Fibroblast of lung (primary cell): ENCODE data around the gene EFR3B. TPM values are rescaled to one million over a fixed set of nuclear protein-coding genes. Genes with fewer than 3 reads are reported as not detected.

ENCODE experiments used
- DNase-seq, 2 donors: peaks; one replicate each; pipeline versions ENCODE4 v3.0.0 to v3.0.0-alpha.2; 2010; ENCODE audit warnings: low read depth in 2 of 2
- H2AFZ ChIP-seq: 2 replicates; pipeline ENCODE4 v1.5.1; 2012; ENCODE audit warnings: low read length, control low read depth, inconsistent platforms
- H3K27ac ChIP-seq: 2 replicates; pipeline ENCODE4 v1.5.1; 2011; ENCODE audit warnings: low read length, control low read depth; ENCODE audit not compliant: insufficient read depth
- H3K27me3 ChIP-seq: 2 replicates; pipeline ENCODE4 v1.5.1; 2011; ENCODE audit warnings: mild to moderate bottlenecking, low read length; ENCODE audit not compliant: control insufficient read depth, insufficient read depth
- H3K36me3 ChIP-seq: 2 replicates; pipeline ENCODE4 v1.5.1; 2011; ENCODE audit warnings: low read length; ENCODE audit not compliant: control insufficient read depth, insufficient read depth
- H3K4me1 ChIP-seq: 2 replicates; pipeline ENCODE4 v1.5.1; 2011; ENCODE audit warnings: low read length; ENCODE audit not compliant: control insufficient read depth, insufficient read depth; ENCODE audit errors: extremely low read depth
- H3K4me2 ChIP-seq: 2 replicates; pipeline ENCODE4 v1.5.1; 2011; ENCODE audit warnings: low read length, control low read depth; ENCODE audit not compliant: insufficient read depth; ENCODE audit errors: extremely low read depth
- H3K4me3 ChIP-seq, 4 experiments: fragments of 200-600 bp in 1 of 4; sonication (generic) in 1 of 4; replicated peaks in 1 of 4; 2 replicates each; pipeline ENCODE4 v1.5.1; 2011 to 2016; ENCODE audit warnings: low read length in 4 of 4, low read depth in 3 of 4, mild to moderate bottlenecking in 3 of 4, control low read depth in 2 of 4, inconsistent platforms in 1 of 4, mixed read lengths in 1 of 4; ENCODE audit not compliant: insufficient read depth in 1 of 4; ENCODE audit errors: control extremely low read depth in 1 of 4
- H3K79me2 ChIP-seq: 2 replicates; pipeline ENCODE4 v1.5.1; 2012; ENCODE audit warnings: mild to moderate bottlenecking, low read length, inconsistent platforms; ENCODE audit not compliant: control insufficient read depth, insufficient read depth
- H3K9ac ChIP-seq: 2 replicates; pipeline ENCODE4 v1.5.1; 2011; ENCODE audit warnings: mild to moderate bottlenecking, low read length, control low read depth; ENCODE audit not compliant: insufficient read depth
- H3K9me3 ChIP-seq: 2 replicates; pipeline ENCODE4 v1.5.1; 2012; ENCODE audit warnings: low read depth, low read length; ENCODE audit not compliant: control insufficient read depth, insufficient read depth
- H4K20me1 ChIP-seq: 2 replicates; pipeline ENCODE4 v1.5.1; 2011; ENCODE audit warnings: low read length; ENCODE audit not compliant: control insufficient read depth, insufficient read depth; ENCODE audit errors: extremely low read depth
- CTCF ChIP-seq, 2 donors: IDR thresholded peaks in 1 of 2; conservative IDR thresholded peaks in 1 of 2; 1 replicate in 1 of 2; 2 replicates in 1 of 2; pipeline ENCODE4 v1.5.1; 2011 to 2012; ENCODE audit warnings: low read length in 2 of 2, control low read depth in 1 of 2, inconsistent platforms in 1 of 2, low read depth in 1 of 2, mild to moderate bottlenecking in 1 of 2
- EZH2 ChIP-seq: IDR thresholded peaks from 2 replicates; pipeline ENCODE4 v1.5.1; 2012; ENCODE audit warnings: low read length, control low read depth, mild to moderate bottlenecking; ENCODE audit errors: missing control alignments
- polyA plus RNA-seq, 2 donors: library from polyadenylated mRNA; depleted of rRNA in 1 of 2; stranded (reverse) in 1 of 2; unstranded in 1 of 2; fragments of >200 nt; gene quantifications; 2 replicates each; pipeline ENCODE4 v1.2.1, GENCODE V29; 2011 to 2012; ENCODE audit warnings: missing spikeins in 1 of 2
- total RNA-seq: library from RNA; depleted of rRNA; stranded (reverse); fragments of >200 nt; gene quantifications from 2 replicates; pipeline ENCODE4 v1.2.1, GENCODE V29; 2014

The EFR3B gene
- total and polyA plus RNA-seq, 2 donors (not counting 1 experiment from before 2014, with no cell fraction given) = 0.03 to 0.50 TPM

- Histone ChIP-seq H3K4me1 (no peaks in the 10 kb centered on the region), H3K36me3 (no peaks in the 10 kb centered on the region), H3K9me3 (no peaks in the 10 kb centered on the region), H2AFZ (no peak overlapping the region), H4K20me1 (no peaks in the 10 kb centered on the region), H3K79me2 (no peaks in the 10 kb centered on the region), H3K4me3 (no peak overlapping the region), H3K27ac (no peak overlapping the region), H3K27me3 (peaks cover 7% of the 10 kb centered on the region), H3K4me2 (no peak overlapping the region), H3K9ac (no peak overlapping the region)
- TF ChIP-seq CTCF (conservative IDR thresholded peaks at IDR 0.05 in 1 of 2, IDR thresholded peaks at IDR 0.05 in 1 of 2; ENCODE audit: low read depth in 1 of 2, low read length in 2 of 2) (no peak), EZH2 (no peak)
- no peak for DNase-seq
Measured at GRCh38 chr2:25072606-25073005, 30.7 kb downstream of the EFR3B start.

DNA sequence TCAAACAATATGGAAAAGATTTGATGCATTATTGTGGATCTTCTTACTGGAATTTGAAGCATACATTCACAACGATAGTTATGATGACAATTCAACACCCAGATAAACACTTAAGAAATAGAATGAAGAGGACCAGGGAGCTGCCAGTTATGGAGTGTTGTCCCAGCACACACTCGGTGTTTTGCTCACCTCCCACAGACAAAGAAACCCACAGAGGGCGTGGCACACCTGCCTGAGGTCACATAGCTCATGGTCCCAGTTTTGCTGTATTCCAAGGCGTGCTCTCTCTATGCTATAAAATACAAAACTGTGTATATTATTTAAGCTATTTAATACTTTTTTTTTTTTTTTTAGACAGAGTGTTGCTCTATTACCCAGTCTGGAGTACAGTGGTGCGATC, 31.1 kb downstream of the EFR3B start:
- Histone ChIP-seq H3K9ac (no peak overlapping the region), H4K20me1 (no peaks in the 10 kb centered on the region), H3K4me1 (no peaks in the 10 kb centered on the region), H3K9me3 (no peaks in the 10 kb centered on the region), H3K4me3 (no peak overlapping the region), H3K27ac (no peak overlapping the region), H3K36me3 (no peaks in the 10 kb centered on the region), H3K27me3 (peaks cover 7% of the 10 kb centered on the region), H3K4me2 (no peak overlapping the region), H3K79me2 (no peaks in the 10 kb centered on the region), H2AFZ (no peak overlapping the region)
- no peak for DNase-seq
- TF ChIP-seq CTCF (conservative IDR thresholded peaks at IDR 0.05 in 1 of 2, IDR thresholded peaks at IDR 0.05 in 1 of 2; ENCODE audit: low read depth in 1 of 2, low read length in 2 of 2) = no peak
- no peak for TF ChIP-seq EZH2

- Histone ChIP-seq H3K4me1 (peaks cover 4% of the 10 kb centered on the region), H4K20me1 (no peaks in the 10 kb centered on the region), H3K27me3 (peaks cover 7% of the 10 kb centered on the region), H3K9ac (no peak overlapping the region), H3K79me2 (no peaks in the 10 kb centered on the region), H2AFZ (no peak overlapping the region), H3K27ac (no peak overlapping the region), H3K36me3 (no peaks in the 10 kb centered on the region), H3K9me3 (no peaks in the 10 kb centered on the region), H3K4me2 (no peak overlapping the region), H3K4me3 (no peak overlapping the region)
- no peak for DNase-seq
- TF ChIP-seq EZH2 (no peak), CTCF (conservative IDR thresholded peaks at IDR 0.05 in 1 of 2, IDR thresholded peaks at IDR 0.05 in 1 of 2; ENCODE audit: low read depth in 1 of 2, low read length in 2 of 2) (no peak)
Measured at GRCh38 chr2:25073914-25074313, 32.0 kb downstream of the EFR3B start.
